ENCODE results near the gene GRM7.

DNA sequence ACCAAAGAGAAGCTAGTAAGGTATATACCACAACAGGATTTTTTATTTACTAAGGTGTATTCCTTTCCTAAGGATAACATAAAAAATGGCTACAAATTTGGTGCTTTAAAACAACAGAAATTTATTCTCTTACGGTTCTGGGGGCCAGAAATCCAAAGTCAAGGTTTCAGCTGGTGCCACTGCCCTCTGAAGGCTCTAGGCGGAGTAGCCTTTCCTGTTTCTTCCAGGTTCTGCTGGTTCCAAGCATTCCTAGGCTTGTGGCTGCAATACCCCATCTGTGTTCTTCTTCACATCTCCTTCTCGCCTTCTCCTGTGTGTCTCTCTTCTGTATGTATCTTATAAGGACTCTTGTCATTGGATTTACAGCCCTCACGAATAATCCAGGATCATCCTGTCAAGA, 549.9 kb downstream of the GRM7 start:
- TF ChIP-seq, protein P1, sequence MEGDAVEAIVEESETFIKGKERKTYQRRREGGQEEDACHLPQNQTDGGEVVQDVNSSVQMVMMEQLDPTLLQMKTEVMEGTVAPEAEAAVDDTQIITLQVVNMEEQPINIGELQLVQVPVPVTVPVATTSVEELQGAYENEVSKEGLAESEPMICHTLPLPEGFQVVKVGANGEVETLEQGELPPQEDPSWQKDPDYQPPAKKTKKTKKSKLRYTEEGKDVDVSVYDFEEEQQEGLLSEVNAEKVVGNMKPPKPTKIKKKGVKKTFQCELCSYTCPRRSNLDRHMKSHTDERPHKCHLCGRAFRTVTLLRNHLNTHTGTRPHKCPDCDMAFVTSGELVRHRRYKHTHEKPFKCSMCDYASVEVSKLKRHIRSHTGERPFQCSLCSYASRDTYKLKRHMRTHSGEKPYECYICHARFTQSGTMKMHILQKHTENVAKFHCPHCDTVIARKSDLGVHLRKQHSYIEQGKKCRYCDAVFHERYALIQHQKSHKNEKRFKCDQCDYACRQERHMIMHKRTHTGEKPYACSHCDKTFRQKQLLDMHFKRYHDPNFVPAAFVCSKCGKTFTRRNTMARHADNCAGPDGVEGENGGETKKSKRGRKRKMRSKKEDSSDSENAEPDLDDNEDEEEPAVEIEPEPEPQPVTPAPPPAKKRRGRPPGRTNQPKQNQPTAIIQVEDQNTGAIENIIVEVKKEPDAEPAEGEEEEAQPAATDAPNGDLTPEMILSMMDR (IDR thresholded peaks at IDR 0.05 in 4 of 5, conservative IDR thresholded peaks at IDR 0.05 in 1 of 5) = no peak
- TF ChIP-seq POLR2A (IDR thresholded peaks at IDR 0.05) = no peak

All from gastrocnemius medialis (tissue), 4 donors.